Esophagus muscularis mucosa (tissue), 4 donors: ENCODE results near the gene HPN. TPM values are rescaled to one million over a fixed set of nuclear protein-coding genes. Genes with fewer than 3 reads are reported as not detected.
A peak's percentile ranks its signal among the peaks of the same experiment; 100 is the strongest.
"Not testable (repeated sequence)": the region's sequence is repeated elsewhere in the genome, so short reads cannot be mapped to it uniquely, and the experiment has no call there.

Source experiments
- DNase-seq: peaks from one replicate; pipeline ENCODE4 v3.0.0-alpha.2; 2017; ENCODE audit errors: extremely low spot score
- H3K27ac ChIP-seq, 4 donors: fragments of 200-600 bp; sonication (generic); replicated peaks in 1 of 4; 1 replicate in 3 of 4; 2 replicates in 1 of 4; pipeline ENCODE4 v1.5.1; 2016 to 2019; ENCODE audit warnings: mild to moderate bottlenecking in 1 of 4
- H3K27me3 ChIP-seq, 4 donors: fragments of 200-600 bp; sonication (generic); one replicate each; pipeline versions ENCODE4 v1.5.1 to v1.6.0; 2016 to 2019
- H3K36me3 ChIP-seq, 4 donors: fragments of 200-600 bp; sonication (generic); one replicate each; pipeline ENCODE4 v1.5.1; 2016 to 2019
- H3K4me1 ChIP-seq, 4 donors: fragments of 200-600 bp; sonication (generic); one replicate each; pipeline ENCODE4 v1.5.1; 2016 to 2019
- H3K4me3 ChIP-seq, 4 donors: fragments of 200-600 bp; sonication (generic); 1 replicate in 2 of 4; 2 replicates in 2 of 4; pipeline ENCODE4 v1.5.1; 2016 to 2019; ENCODE audit warnings: mild to moderate bottlenecking in 4 of 4, moderate library complexity in 1 of 4
- H3K9me3 ChIP-seq, 4 donors: fragments of 200-600 bp; sonication (generic); 1 replicate in 3 of 4; 2 replicates in 1 of 4; pipeline ENCODE4 v1.5.1; 2016 to 2019
- CTCF ChIP-seq, 3 experiments: fragments of 200-600 bp in 2 of 3; fragments of 450-650 bp in 1 of 3; sonication (generic) in 2 of 3; IDR thresholded peaks; one replicate each; pipeline ENCODE4 v1.5.1; 2017 to 2019; ENCODE audit warnings: antibody characterized with exemption in 3 of 3, mild to moderate bottlenecking in 2 of 3, moderate library complexity in 1 of 3
- EP300 ChIP-seq: sonication (generic); formaldehyde crosslinking; IDR thresholded peaks from one replicate; pipeline ENCODE4 v1.6.1; 2017; ENCODE audit warnings: antibody characterized with exemption
- POLR2A ChIP-seq: fragments of 450-650 bp; IDR thresholded peaks from one replicate; pipeline ENCODE4 v1.6.1; 2017; ENCODE audit warnings: antibody characterized with exemption, moderate library complexity, mild to moderate bottlenecking, low read depth
- POLR2AphosphoS5 ChIP-seq, 2 donors: sonication (generic); formaldehyde crosslinking; IDR thresholded peaks; one replicate each; pipeline ENCODE4 v1.6.1; 2017; ENCODE audit warnings: antibody characterized with exemption in 2 of 2
- WGBS: methylation state at CpG from one replicate; pipeline ENCODE4 v1.1.5; 2018; 5-methylcytosine and 5-hydroxymethylcytosine counted together
- intact Hi-C: fragments of 100-400 bp; cut with DNase I; formaldehyde crosslinking; loops from one replicate; pipeline ENCODE4 v1.15.1; 2023
- total RNA-seq, 4 donors: library from RNA; depleted of rRNA; stranded (reverse); fragments of >200 nt; gene quantifications; one replicate each; pipeline versions ENCODE4 v1.1.0 to v1.2.1, GENCODE V29; 2016

The HPN gene
- total RNA-seq, 4 donors from 2014 or later, result 0.33 to 0.86 (median 0.58) TPM; not detected in 1

DNA sequence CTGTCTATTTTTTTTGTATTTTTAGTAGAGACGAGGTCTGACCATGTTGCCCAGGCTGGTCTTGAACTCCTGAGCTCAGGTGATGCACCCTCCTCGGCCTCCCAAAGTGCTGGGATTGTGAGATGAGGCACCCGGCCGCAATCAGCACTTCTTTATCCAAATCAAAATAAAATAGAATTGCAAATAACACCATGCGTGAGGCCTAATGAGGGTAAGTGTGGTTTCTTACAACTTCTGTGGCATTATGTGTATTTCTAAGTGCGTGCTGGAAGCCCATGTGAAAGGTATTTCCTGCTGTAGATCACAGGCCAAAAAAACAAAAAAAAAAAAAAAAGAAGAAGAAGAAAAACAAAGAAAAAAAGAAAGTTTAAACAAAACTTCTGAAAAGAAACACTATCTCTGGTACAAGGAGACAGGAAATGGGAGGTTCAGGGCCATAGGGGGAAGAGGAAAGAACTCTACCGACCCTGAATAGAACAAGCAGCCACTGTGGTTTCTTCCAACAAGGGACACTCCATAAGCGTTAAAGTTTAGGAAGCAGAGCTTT lies 44.4 kb upstream of the HPN start:
- WGBS, result 67% methylated on average over 8 of the region's 8 CpGs
- no peak overlapping the region for H3K4me3 ChIP-seq
- peaks cover 32 to 54% (median 52%) of the 10 kb centered on the region in 4 donors for H3K4me1 ChIP-seq
- peak overlapping the region; percentile 27 to 69 (median 33) for H3K27ac ChIP-seq
- DNase-seq, result no peak
- intact Hi-C loops, result no loop called here
- no peaks in the 10 kb centered on the region for H3K9me3 ChIP-seq
- peaks cover 0 to 4% (median under 1%) of the 10 kb centered on the region in 4 donors for H3K36me3 ChIP-seq
- no peak for TF ChIP-seq CTCF (IDR thresholded peaks at IDR 0.05)
- no peak for TF ChIP-seq POLR2A
- no peak for TF ChIP-seq EP300
- no peak for TF ChIP-seq POLR2AphosphoS5 (IDR thresholded peaks at IDR 0.05)
- H3K27me3 ChIP-seq, result no peaks in the 10 kb centered on the region

GRCh38 chr19:34998224-34998623 lies 43.3 kb upstream of the HPN start:
- DNase-seq, H3K4me3 ChIP-seq, H3K9me3 ChIP-seq, H3K27me3 ChIP-seq, intact Hi-C loops: not testable (repeated sequence)
- 89% methylated on average over 7 of the region's 7 CpGs for WGBS
- H3K36me3 ChIP-seq, result peaks cover 0 to 11% (median 3%) of the 10 kb centered on the region in 4 donors
- H3K27ac ChIP-seq, result peak overlapping the region; percentile 93 to 100 (median 99)
- H3K4me1 ChIP-seq, result peaks cover 43 to 64% (median 61%) of the 10 kb centered on the region in 4 donors

GRCh38 chr19:34998777-34999497 lies 42.6 kb upstream of the HPN start:
- intact Hi-C loops, result no loop called here
- Histone ChIP-seq H3K4me3 (peak overlapping the region; percentile 97 to 99 (median 98)), H3K9me3 (no peaks in the 10 kb centered on the region), H3K4me1 (peaks cover 50 to 71% (median 67%) of the 10 kb centered on the region in 4 donors), H3K27ac (peak overlapping the region; percentile 93 to 100 (median 99)), H3K27me3 (no peaks in the 10 kb centered on the region), H3K36me3 (peaks cover 0 to 11% (median 3%) of the 10 kb centered on the region in 4 donors)
- 41% methylated on average over 13 of the region's 13 CpGs for WGBS
- DNase-seq, result no peak
- TF ChIP-seq EP300 (no peak), POLR2A (no peak), POLR2AphosphoS5 (IDR thresholded peaks at IDR 0.05) (no peak), CTCF (IDR thresholded peaks at IDR 0.05) (no peak)

- WGBS, result under 1% methylated on average over 16 of the region's 45 CpGs
- intact Hi-C loops, result no loop called here
Measured at GRCh38 chr19:34999498-35000337, 41.8 kb upstream of the HPN start, which contains the start of gene GRAMD1A. Gene GRAMD1A, plus strand, starts transcription at chr19:35000323. Its CDS starts 156 bp downstream, at chr19:35000479.

More at GRCh38 chr19:34999498-35000337, 41.8 kb upstream of the HPN start, which contains the start of gene GRAMD1A:
- Histone ChIP-seq H3K9me3 (no peaks in the 10 kb centered on the region), H3K4me3 (peak within 1 kb of the TSS; percentile 97 to 99 (median 98)), H3K27me3 (no peaks in the 10 kb centered on the region), H3K27ac (peak within 1 kb of the TSS; percentile 93 to 100 (median 99)), H3K4me1 (peaks cover 58 to 74% (median 71%) of the 10 kb centered on the region in 4 donors), H3K36me3 (peaks cover 0 to 16% (median 3%) of the 10 kb centered on the region in 4 donors)
- no peak for TF ChIP-seq CTCF (IDR thresholded peaks at IDR 0.05)
- TF ChIP-seq POLR2A, result peak; percentile 56
- peak; percentile 91 to 95 for TF ChIP-seq POLR2AphosphoS5 (IDR thresholded peaks at IDR 0.05)
- DNase-seq, result peak; percentile 96
